ENCODE measurements around the gene FAM240A. TPM values are rescaled to one million over a fixed set of nuclear protein-coding genes. Genes with fewer than 3 reads are reported as not detected.

The FAM240A gene
- total RNA-seq, 2 donors from 2014 or later: 0.32 TPM; not detected in 1

DNA sequence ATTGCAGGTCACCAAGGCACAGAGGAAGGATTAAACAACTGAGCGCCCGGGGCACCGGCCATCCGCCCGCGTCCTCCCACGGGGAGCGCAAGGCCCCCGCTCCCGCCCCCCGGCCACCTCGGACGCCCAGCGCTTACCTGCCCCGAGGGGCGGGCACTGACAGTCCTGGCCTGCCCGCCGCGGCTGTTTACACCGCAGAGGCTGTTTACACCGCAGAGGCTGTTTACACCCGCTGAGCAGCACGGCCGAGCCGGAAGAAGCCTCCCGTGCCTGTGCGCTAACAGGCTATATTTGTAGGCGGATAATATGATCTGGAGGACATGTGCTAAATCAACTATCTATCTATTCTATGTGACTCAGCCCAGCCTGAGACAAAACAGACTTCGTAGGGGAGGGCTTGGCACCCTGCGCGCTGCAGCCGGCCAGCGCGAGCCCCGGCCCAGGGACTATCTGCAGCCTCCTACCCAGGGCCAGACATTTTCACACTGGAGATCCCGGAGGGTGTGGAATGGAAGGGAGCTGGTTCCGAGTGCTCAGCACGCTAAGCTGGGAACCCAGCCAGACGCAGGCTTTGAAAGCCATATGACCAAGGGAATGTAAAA is 46.2 kb upstream of the FAM240A start, which contains the start of gene LRRC2:
Gene LRRC2, minus strand, starts transcription at position 263 of the 602 bp plus-strand sequence. CDS start 14,711 bp downstream, outside the sequence.
- Histone ChIP-seq H3K36me3 (no peaks in the 10 kb centered on the region), H3K4me1 (replicated peaks) (no peaks in the 10 kb centered on the region), H3K9me3 (no peaks in the 10 kb centered on the region), H3K27ac (peak within 1 kb of the TSS in 1 of 2 donors; percentile 17), H3K4me3 (peak within 1 kb of the TSS; percentile 35 to 40), H3K27me3 (replicated peaks; ENCODE audit: insufficient read depth) (no peaks in the 10 kb centered on the region)
- DNase-seq (ENCODE audit: low spot score): no peak
- intact Hi-C loops (cut with DNase I): loop anchor here (5.0 kb wide), 1 partner anchor 61 kb away; no protein-coding TSS in a partner anchor
- TF ChIP-seq, protein P1, sequence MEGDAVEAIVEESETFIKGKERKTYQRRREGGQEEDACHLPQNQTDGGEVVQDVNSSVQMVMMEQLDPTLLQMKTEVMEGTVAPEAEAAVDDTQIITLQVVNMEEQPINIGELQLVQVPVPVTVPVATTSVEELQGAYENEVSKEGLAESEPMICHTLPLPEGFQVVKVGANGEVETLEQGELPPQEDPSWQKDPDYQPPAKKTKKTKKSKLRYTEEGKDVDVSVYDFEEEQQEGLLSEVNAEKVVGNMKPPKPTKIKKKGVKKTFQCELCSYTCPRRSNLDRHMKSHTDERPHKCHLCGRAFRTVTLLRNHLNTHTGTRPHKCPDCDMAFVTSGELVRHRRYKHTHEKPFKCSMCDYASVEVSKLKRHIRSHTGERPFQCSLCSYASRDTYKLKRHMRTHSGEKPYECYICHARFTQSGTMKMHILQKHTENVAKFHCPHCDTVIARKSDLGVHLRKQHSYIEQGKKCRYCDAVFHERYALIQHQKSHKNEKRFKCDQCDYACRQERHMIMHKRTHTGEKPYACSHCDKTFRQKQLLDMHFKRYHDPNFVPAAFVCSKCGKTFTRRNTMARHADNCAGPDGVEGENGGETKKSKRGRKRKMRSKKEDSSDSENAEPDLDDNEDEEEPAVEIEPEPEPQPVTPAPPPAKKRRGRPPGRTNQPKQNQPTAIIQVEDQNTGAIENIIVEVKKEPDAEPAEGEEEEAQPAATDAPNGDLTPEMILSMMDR (IDR thresholded peaks at IDR 0.05): no peak
- TF ChIP-seq POLR2A (IDR thresholded peaks at IDR 0.05) (no peak), POLR2AphosphoS5 (IDR thresholded peaks at IDR 0.05) (no peak)
- 3% methylated on average over 39 of the region's 39 CpGs for WGBS

DNA sequence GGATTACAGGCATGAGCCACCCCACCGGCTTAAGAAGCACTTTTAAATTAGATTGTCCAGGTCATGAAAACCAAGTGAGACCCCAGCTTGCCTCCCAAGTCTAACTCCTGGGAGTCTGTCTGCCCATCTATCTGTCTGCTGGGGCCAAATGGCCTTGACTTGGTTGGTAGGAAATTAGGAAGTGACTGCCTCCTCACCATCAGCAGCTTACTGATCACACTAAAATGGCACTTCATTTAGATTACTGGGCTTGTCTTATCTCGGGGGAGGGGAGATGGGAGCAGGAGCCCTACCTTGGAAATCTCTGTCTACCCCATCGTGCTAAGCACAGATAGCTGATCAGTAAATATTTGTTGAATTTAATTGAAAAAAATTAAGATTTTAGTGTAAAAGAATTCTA is 40.6 kb upstream of the FAM240A start:
- 78% methylated on average over 3 of the region's 3 CpGs for WGBS
- intact Hi-C loops (cut with DNase I): no loop called here
- TF ChIP-seq, protein P1 (IDR thresholded peaks at IDR 0.05): no peak
- TF ChIP-seq POLR2A (IDR thresholded peaks at IDR 0.05) (no peak), POLR2AphosphoS5 (IDR thresholded peaks at IDR 0.05) (no peak)
- no peaks in the 10 kb centered on the region for H3K27me3 ChIP-seq (replicated peaks; ENCODE audit: insufficient read depth)
- H3K4me1 ChIP-seq (replicated peaks): no peaks in the 10 kb centered on the region
- no peak overlapping the region for H3K27ac ChIP-seq
- H3K9me3 ChIP-seq: no peaks in the 10 kb centered on the region
- H3K4me3 ChIP-seq: no peak overlapping the region
- DNase-seq (ENCODE audit: low spot score): no peak
- H3K36me3 ChIP-seq: no peaks in the 10 kb centered on the region

DNA sequence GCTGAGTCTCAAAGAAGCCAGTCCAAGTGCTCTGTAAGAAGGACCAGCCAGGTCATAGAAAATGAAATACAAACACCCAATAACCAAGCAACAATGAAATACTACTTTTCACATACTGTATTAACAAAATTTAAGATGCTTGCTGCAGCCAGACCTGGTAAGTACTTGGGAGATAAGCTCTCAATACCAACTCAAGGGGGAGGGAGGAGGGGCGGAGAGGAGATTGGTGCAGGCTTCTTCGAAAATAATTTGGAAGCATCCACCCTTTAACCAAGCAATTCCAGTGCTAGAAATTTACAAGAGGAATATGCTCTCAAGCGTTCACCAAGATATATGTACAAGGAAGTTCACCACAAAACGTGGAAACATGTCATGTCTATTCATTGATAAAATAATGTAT is 38.6 kb upstream of the FAM240A start:
- Histone ChIP-seq H3K27ac (no peak overlapping the region), H3K9me3 (no peaks in the 10 kb centered on the region), H3K36me3 (no peaks in the 10 kb centered on the region), H3K4me3 (no peak overlapping the region), H3K4me1 (replicated peaks) (no peaks in the 10 kb centered on the region), H3K27me3 (replicated peaks; ENCODE audit: insufficient read depth) (no peaks in the 10 kb centered on the region)
- intact Hi-C loops (cut with DNase I): no loop called here
- no peak for DNase-seq (ENCODE audit: low spot score)
- 29% methylated on average over 4 of the region's 4 CpGs for WGBS
- TF ChIP-seq POLR2AphosphoS5 (IDR thresholded peaks at IDR 0.05) (no peak), POLR2A (IDR thresholded peaks at IDR 0.05) (no peak)
- TF ChIP-seq, protein P1 (IDR thresholded peaks at IDR 0.05): no peak

DNA sequence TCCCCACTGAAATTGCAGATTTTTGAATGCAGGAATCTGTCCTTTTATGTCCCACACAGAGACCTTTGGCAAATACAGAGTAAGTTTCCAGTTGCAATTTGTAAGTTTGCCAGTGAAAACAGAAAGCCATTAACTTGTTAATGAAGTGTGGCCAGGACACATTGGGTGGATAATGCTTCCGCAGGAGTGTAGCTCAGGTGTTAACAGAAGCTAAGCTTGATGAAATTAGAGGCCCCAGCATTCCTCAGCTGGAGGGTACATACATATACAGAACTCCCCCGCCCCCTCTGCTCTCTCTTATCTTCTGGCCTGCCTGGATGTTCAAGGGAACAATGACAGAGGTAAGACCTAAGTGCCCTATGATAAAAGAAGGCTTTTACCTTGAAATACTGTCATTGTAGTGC is 38.1 kb upstream of the FAM240A start:
- no peak for DNase-seq (ENCODE audit: low spot score)
- TF ChIP-seq POLR2A (IDR thresholded peaks at IDR 0.05): no peak
- TF ChIP-seq, protein P1 (IDR thresholded peaks at IDR 0.05): no peak
- no peaks in the 10 kb centered on the region for H3K27me3 ChIP-seq (replicated peaks; ENCODE audit: insufficient read depth)
- WGBS: 52% methylated on average over 2 of the region's 2 CpGs
- no peaks in the 10 kb centered on the region for H3K9me3 ChIP-seq
- no peak overlapping the region for H3K27ac ChIP-seq
- intact Hi-C loops (cut with DNase I): no loop called here
- no peaks in the 10 kb centered on the region for H3K4me1 ChIP-seq (replicated peaks)
- no peak overlapping the region for H3K4me3 ChIP-seq
- no peaks in the 10 kb centered on the region for H3K36me3 ChIP-seq

Data from prostate gland (tissue), 2 donors.